Left ventricle myocardium inferior (tissue), 1 donor: ENCODE results near the gene SYNE1. TPM values are rescaled to one million over a fixed set of nuclear protein-coding genes. Genes with fewer than 3 reads are reported as not detected.

Experiments
- DNase-seq: peaks from one replicate; pipeline ENCODE4 v3.0.0-alpha.2; 2020
- H3K27ac ChIP-seq: fragments of 200-600 bp; replicated peaks from 2 replicates; pipeline ENCODE4 v1.8.0; 2021
- H3K27me3 ChIP-seq: fragments of 200-600 bp; 2 replicates; pipeline ENCODE4 v1.8.0; 2021; ENCODE audit warnings: low read depth
- H3K36me3 ChIP-seq: fragments of 200-600 bp; 2 replicates; pipeline ENCODE4 v1.8.0; 2021
- H3K4me1 ChIP-seq: fragments of 200-600 bp; 2 replicates; pipeline ENCODE4 v1.8.0; 2021
- H3K4me3 ChIP-seq: fragments of 200-600 bp; 2 replicates; pipeline ENCODE4 v1.8.0; 2021; ENCODE audit warnings: mild to moderate bottlenecking, moderate library complexity
- H3K9me3 ChIP-seq: fragments of 200-600 bp; replicated peaks from 2 replicates; pipeline ENCODE4 v1.8.0; 2021
- intact Hi-C: fragments of 100-400 bp; cut with micrococcal nuclease; formaldehyde crosslinking; loops from one replicate; pipeline ENCODE4 v1.11.0; 2022
- total RNA-seq: library from RNA; stranded (reverse); fragmentation: NEBNext Ultra II Directional; extraction: Animal tissue kit (Norgen Biotek cat#: 25700); gene quantifications from one replicate; pipeline ENCODE4 v1.2.1, GENCODE V29; 2021
- TF ChIP-seq, protein P1 (sequence below): fragments of 200-600 bp; IDR thresholded peaks from 2 replicates; pipeline ENCODE4 v1.8.0; 2021; ENCODE audit warnings: antibody characterized with exemption, mild to moderate bottlenecking, borderline replicate concordance
- donor health status: DM: no; HTN: yes; CAD: no; lungs with severe emphysema.

SYNE1 gene
- total RNA-seq, 1 donor from 2014 or later: 105 TPM

DNA sequence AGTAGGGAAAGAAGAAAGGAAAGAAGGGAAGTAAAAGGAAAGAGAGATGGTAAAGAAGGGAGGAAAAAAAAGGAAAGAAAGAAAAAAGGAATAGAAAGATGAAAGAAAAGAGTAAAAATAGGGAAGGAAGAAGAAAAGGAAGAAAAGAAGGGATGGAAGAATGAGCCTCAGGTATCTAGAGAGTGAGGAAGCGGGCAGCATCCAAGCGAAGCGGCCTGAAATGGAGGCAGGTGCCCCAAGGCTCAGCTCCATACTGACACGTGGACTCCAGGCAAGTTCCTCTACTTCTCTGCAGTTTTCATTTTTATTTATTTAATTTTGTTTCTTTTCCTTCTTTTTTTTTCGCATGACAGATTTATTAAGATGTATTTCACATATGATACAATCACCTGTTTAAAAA, 456.6 kb downstream of the SYNE1 start:
- DNase-seq: no peak
- peaks cover 38% of the 10 kb centered on the region for H3K36me3 ChIP-seq
- H3K27ac ChIP-seq: no peak overlapping the region
- no peaks in the 10 kb centered on the region for H3K9me3 ChIP-seq
- TF ChIP-seq, protein P1, sequence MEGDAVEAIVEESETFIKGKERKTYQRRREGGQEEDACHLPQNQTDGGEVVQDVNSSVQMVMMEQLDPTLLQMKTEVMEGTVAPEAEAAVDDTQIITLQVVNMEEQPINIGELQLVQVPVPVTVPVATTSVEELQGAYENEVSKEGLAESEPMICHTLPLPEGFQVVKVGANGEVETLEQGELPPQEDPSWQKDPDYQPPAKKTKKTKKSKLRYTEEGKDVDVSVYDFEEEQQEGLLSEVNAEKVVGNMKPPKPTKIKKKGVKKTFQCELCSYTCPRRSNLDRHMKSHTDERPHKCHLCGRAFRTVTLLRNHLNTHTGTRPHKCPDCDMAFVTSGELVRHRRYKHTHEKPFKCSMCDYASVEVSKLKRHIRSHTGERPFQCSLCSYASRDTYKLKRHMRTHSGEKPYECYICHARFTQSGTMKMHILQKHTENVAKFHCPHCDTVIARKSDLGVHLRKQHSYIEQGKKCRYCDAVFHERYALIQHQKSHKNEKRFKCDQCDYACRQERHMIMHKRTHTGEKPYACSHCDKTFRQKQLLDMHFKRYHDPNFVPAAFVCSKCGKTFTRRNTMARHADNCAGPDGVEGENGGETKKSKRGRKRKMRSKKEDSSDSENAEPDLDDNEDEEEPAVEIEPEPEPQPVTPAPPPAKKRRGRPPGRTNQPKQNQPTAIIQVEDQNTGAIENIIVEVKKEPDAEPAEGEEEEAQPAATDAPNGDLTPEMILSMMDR: no peak
- intact Hi-C loops: no loop called here
- peaks cover 19% of the 10 kb centered on the region for H3K4me1 ChIP-seq
- no peak overlapping the region for H3K4me3 ChIP-seq
- no peaks in the 10 kb centered on the region for H3K27me3 ChIP-seq

DNA sequence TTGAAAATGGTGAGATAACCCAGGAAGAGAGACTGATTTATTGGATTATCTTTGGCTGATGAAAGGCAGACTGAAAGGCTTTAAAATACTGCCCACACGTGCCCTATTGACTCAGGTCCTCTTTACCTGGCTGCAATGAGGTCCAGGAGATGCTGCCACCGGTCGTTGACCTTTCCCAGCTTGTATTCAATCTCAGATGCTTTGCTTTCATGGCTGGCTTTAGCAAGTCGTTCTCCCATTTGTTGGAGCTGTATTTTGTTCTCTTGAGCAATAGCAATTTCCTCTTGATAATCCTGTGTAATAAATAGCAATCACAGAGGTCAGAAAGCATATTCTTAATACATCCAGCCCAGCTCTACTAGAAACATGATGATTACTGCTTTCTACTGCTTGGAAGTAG, 460.9 kb downstream of the SYNE1 start:
- peak overlapping the region; percentile 43 for H3K27ac ChIP-seq
- intact Hi-C loops: no loop called here
- no peak for DNase-seq
- H3K36me3 ChIP-seq: peaks cover 55% of the 10 kb centered on the region
- H3K4me3 ChIP-seq: no peak overlapping the region
- TF ChIP-seq, protein P1: no peak
- H3K27me3 ChIP-seq: no peaks in the 10 kb centered on the region
- H3K4me1 ChIP-seq: peaks cover 33% of the 10 kb centered on the region
- H3K9me3 ChIP-seq: no peaks in the 10 kb centered on the region

DNA sequence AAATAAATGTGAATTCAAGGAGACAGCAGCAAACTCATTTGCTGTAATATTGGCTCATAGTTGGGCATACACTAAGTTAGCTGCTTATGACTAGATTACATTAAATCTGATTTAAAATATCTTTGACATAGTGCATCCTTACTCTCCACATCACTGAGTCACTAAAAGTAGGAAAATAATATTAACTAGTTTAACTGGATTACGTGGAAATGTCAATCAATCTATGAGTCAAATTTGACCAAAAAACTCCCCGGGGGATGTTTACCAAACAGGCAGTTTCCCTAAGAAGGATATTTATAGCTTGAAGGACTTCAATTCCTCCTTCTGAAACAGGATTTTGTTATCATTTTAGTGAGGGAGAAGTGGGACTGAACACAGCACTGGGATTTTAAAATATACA, 463.2 kb downstream of the SYNE1 start:
- intact Hi-C loops: no loop called here
- Histone ChIP-seq H3K27ac (peak overlapping the region; percentile 64), H3K27me3 (no peaks in the 10 kb centered on the region), H3K4me3 (no peak overlapping the region), H3K9me3 (no peaks in the 10 kb centered on the region), H3K4me1 (peaks cover 44% of the 10 kb centered on the region), H3K36me3 (peaks cover 42% of the 10 kb centered on the region)
- TF ChIP-seq, protein P1: no peak
- DNase-seq: no peak

DNA sequence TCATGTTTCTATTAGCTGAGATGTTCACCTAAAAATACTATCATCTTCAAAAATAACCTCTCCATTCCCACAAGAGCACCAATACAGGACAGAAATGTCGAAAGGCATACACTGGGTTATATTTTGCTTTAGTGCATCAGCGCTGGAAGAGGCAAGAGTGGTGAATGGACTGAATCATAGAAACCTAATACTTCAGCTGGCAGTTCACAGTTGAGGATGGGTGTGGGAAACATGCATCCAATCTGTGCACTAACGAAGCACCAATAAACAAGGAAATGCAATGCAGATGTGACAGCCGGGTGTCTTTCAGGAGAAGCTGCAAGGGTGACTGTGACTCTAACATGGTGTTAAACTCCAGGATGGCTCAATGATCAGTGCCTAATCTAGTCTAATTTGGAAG, 463.8 kb downstream of the SYNE1 start:
- TF ChIP-seq, protein P1: no peak
- no peak for DNase-seq
- intact Hi-C loops: no loop called here
- Histone ChIP-seq H3K36me3 (peaks cover 37% of the 10 kb centered on the region), H3K4me1 (peaks cover 51% of the 10 kb centered on the region), H3K9me3 (no peaks in the 10 kb centered on the region), H3K27me3 (no peaks in the 10 kb centered on the region), H3K4me3 (no peak overlapping the region), H3K27ac (peak overlapping the region; percentile 64)

DNA sequence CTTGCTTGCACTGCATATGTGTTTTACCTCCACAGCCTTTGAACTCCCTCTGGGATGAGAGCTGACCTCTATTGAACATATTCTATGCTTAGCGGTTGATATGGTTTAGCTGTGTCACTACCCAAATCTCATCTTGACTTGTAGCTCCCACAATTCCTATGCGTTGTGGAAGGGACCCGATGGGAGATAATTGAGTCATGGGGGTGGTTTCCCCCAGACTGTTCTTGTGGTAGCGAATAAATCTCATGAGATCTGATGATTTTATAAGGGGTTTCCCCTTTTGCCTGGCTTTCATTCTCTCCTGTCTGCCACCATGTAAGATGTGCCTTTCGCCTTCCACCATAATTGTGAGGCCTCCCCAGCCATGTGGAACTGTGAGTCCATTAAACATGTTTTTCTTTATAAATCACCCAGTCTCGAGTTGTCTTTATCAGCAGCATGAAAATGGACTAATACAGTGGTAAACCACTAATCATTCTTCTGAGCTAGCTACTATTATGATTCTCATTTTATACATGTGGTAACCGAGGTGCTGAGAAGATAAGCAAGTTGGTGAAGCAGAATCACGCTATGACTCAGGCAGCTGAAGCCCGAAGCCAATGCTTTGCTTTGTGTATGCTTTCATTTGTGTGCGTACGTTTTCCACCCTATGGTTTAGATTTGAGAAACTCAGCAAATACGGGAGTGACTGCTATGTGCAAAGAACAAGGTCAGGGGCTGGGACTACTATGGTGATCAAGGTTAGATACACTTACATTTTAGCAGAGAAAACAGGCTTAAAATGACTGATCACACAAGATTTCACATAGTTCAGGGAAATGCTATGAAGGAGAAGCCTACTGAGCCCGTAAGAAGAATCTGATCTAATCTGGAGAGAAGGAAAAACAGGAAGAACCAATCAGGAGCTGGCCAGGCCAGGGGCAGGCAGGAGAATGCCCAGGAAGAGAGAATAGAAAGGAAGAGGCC, 466.2 kb downstream of the SYNE1 start:
- TF ChIP-seq, protein P1: no peak
- Histone ChIP-seq H3K36me3 (peaks cover 40% of the 10 kb centered on the region), H3K27me3 (no peaks in the 10 kb centered on the region), H3K4me1 (peaks cover 61% of the 10 kb centered on the region), H3K9me3 (no peaks in the 10 kb centered on the region), H3K4me3 (no peak overlapping the region), H3K27ac (peak overlapping the region; percentile 64)
- intact Hi-C loops: no loop called here
- no peak for DNase-seq
